Measurements from ENCODE around the gene DDX11.
"Not testable (repeated sequence)": the region's sequence is repeated elsewhere in the genome, so short reads cannot be mapped to it uniquely, and the experiment has no call there.

The DDX11 gene

GRCh38 chr12:31073527-31074332 is at the start of gene DDX11:
TSS of gene DDX11 (plus strand) at chr12:31073860. CDS start at chr12:31078394, 4,534 bp downstream.
- DNase-seq = peak; percentile 88

- no peak for DNase-seq
Measured at GRCh38 chr12:31026202-31026601, 47.5 kb upstream of the DDX11 start.

GRCh38 chr12:31027006-31027405 is 46.7 kb upstream of the DDX11 start:
- not testable (repeated sequence) for DNase-seq

GRCh38 chr12:31029468-31029867 is 44.2 kb upstream of the DDX11 start:
- no peak for DNase-seq

- peak; percentile 10 for DNase-seq
Measured at GRCh38 chr12:31029916-31030562, 43.6 kb upstream of the DDX11 start.

- no peak for DNase-seq
Measured at GRCh38 chr12:31031951-31032335, 41.7 kb upstream of the DDX11 start.

GRCh38 chr12:31033146-31033545 is 40.5 kb upstream of the DDX11 start:
- no peak for DNase-seq

GRCh38 chr12:31033681-31034080 is 40.0 kb upstream of the DDX11 start:
- no peak for DNase-seq

- DNase-seq = no peak
Measured at GRCh38 chr12:31034372-31034771, 39.3 kb upstream of the DDX11 start.

GRCh38 chr12:31035226-31035625 is 38.4 kb upstream of the DDX11 start:
- DNase-seq = no peak

- no peak for DNase-seq
Measured at GRCh38 chr12:31035967-31036665, 37.5 kb upstream of the DDX11 start.

- DNase-seq = no peak
Measured at GRCh38 chr12:31037028-31037427, 36.6 kb upstream of the DDX11 start.

GRCh38 chr12:31037931-31038330 is 35.7 kb upstream of the DDX11 start:
- DNase-seq = no peak

- no peak for DNase-seq
Measured at GRCh38 chr12:31041033-31041564, 32.6 kb upstream of the DDX11 start.

GRCh38 chr12:31050143-31050542 is 23.5 kb upstream of the DDX11 start:
- not testable (repeated sequence) for DNase-seq

- DNase-seq = not testable (repeated sequence)
Measured at GRCh38 chr12:31050548-31050947, 23.1 kb upstream of the DDX11 start.

GRCh38 chr12:31051692-31052091 is 22.0 kb upstream of the DDX11 start:
- not testable (repeated sequence) for DNase-seq

GRCh38 chr12:31052121-31052520 is 21.5 kb upstream of the DDX11 start:
- DNase-seq = not testable (repeated sequence)

- DNase-seq = not testable (repeated sequence)
Measured at GRCh38 chr12:31052666-31053439, 20.8 kb upstream of the DDX11 start.

GRCh38 chr12:31053944-31054343 is 19.7 kb upstream of the DDX11 start:
- not testable (repeated sequence) for DNase-seq

GRCh38 chr12:31057671-31058070 is 16.0 kb upstream of the DDX11 start:
- DNase-seq = no peak

- DNase-seq = not testable (repeated sequence)
Measured at GRCh38 chr12:31066196-31066595, 7.5 kb upstream of the DDX11 start.

GRCh38 chr12:31067656-31068055 is 6.0 kb upstream of the DDX11 start:
- DNase-seq = not testable (repeated sequence)

All from inflammatory macrophage treated with lipopolysaccharide for 4 hours (primary cell).